Thyroid gland (tissue), 4 donors: ENCODE data around the gene TMEM43. TPM values are rescaled to one million over a fixed set of nuclear protein-coding genes. Genes with fewer than 3 reads are reported as not detected.
"Not testable (repeated sequence)": the region's sequence is repeated elsewhere in the genome, so short reads cannot be mapped to it uniquely, and the experiment has no call there.

Experiments
- DNase-seq, 2 donors: peaks; one replicate each; pipeline ENCODE4 v3.0.0-alpha.2; 2019
- H3K27ac ChIP-seq, 3 donors: fragments of 200-600 bp; sonication (generic); 1 replicate in 2 of 3; 2 replicates in 1 of 3; pipeline ENCODE4 v1.5.1; 2016 to 2019; ENCODE audit warnings: mild to moderate bottlenecking in 1 of 3, moderate library complexity in 1 of 3
- H3K27me3 ChIP-seq: fragments of 200-600 bp; sonication (generic); one replicate; pipeline ENCODE4 v1.5.1; 2019
- H3K36me3 ChIP-seq, 2 donors: fragments of 200-600 bp; sonication (generic); one replicate each; pipeline ENCODE4 v1.5.1; 2016 to 2019
- H3K4me1 ChIP-seq, 2 donors: fragments of 200-600 bp; sonication (generic); one replicate each; pipeline ENCODE4 v1.5.1; 2017 to 2019
- H3K4me3 ChIP-seq, 3 donors: fragments of 200-600 bp; sonication (generic); replicated peaks in 1 of 3; 1 replicate in 2 of 3; 2 replicates in 1 of 3; pipeline ENCODE4 v1.5.1; 2016; ENCODE audit warnings: mild to moderate bottlenecking in 1 of 3
- H3K9me3 ChIP-seq: fragments of 200-600 bp; sonication (generic); one replicate; pipeline ENCODE4 v1.5.1; 2017
- POLR2A ChIP-seq, 2 donors: fragments of 450-650 bp; IDR thresholded peaks; one replicate each; pipeline ENCODE4 v1.6.1; 2017; ENCODE audit warnings: antibody characterized with exemption in 2 of 2, mild to moderate bottlenecking in 2 of 2, moderate library complexity in 1 of 2
- WGBS, 2 donors: methylation state at CpG; one replicate each; pipeline ENCODE4 v1.1.5; 2017; 5-methylcytosine and 5-hydroxymethylcytosine counted together
- intact Hi-C: fragments of 100-400 bp; cut with DNase I; formaldehyde crosslinking; loops from one replicate; pipeline ENCODE4 v1.15.1; 2023
- total RNA-seq, 4 donors: library from RNA; depleted of rRNA; stranded (reverse); fragments of >200 nt; gene quantifications; one replicate each; pipeline ENCODE4 v1.2.3, GENCODE V29; 2016
- TF ChIP-seq, protein P1 (sequence below), 6 experiments: fragments of 200-600 bp in 3 of 6; fragments of 450-650 bp in 3 of 6; sonication (generic) in 3 of 6; IDR thresholded peaks; one replicate each; pipeline ENCODE4 v1.5.1; 2016 to 2019; ENCODE audit warnings: antibody characterized with exemption in 6 of 6, mild to moderate bottlenecking in 2 of 6, inconsistent platforms in 1 of 6, moderate library complexity in 1 of 6

TMEM43 gene
- total RNA-seq, 4 donors from 2014 or later: 69.6 to 109 (median 90.3) TPM

DNA sequence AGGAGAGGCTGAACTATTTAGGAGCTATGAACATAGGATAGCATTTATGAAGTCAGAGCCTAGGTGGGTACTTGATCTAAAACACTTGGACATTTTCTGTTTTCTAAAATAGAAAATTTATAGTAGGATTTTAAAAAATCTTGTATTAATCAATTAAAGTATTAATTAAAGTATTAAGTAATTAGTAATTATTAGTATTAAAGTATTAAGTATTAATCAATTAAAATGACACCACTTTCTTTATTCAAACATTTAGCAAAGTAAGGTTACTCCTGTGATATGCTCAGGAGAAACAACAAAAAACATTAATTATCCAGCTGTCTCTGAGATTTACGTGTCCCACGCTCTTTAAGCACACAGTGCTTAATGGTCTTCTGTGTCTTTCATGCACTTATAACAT lies 32.4 kb upstream of the TMEM43 start:
- WGBS, 2 donors: 92 to 94% methylated on average over 2 of the region's 2 CpGs
- H3K27me3 ChIP-seq: no peaks in the 10 kb centered on the region

DNA sequence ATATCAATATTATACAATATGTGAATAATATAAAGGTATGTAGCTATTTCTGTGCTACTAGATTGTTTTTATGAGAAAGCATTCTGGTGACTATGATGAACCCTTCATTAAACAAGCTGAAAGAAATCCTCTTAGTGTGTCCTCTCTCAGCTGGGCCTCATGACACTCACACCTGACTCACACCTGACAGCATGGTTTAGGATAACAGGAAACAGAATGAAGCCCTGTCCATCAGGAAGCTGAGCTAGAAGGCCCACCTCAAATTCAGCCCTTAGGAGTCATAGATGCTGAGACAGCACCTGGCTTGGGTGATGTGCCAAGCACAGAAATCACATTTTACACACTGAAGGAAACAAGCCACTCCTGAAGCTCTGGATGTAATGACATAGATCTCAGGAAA lies 31.0 kb upstream of the TMEM43 start:
- intact Hi-C loops: no loop called here

More for the DNA sequence above, 32.4 kb upstream of the TMEM43 start:
- Histone ChIP-seq H3K4me3 (no peak overlapping the region), H3K4me1 (no peaks in the 10 kb centered on the region), H3K27ac (no peak overlapping the region), H3K9me3 (no peaks in the 10 kb centered on the region), H3K36me3 (no peaks in the 10 kb centered on the region)
- intact Hi-C loops: no loop called here
- DNase-seq: no peak
- TF ChIP-seq POLR2A (IDR thresholded peaks at IDR 0.05): no peak
- TF ChIP-seq, protein P1, sequence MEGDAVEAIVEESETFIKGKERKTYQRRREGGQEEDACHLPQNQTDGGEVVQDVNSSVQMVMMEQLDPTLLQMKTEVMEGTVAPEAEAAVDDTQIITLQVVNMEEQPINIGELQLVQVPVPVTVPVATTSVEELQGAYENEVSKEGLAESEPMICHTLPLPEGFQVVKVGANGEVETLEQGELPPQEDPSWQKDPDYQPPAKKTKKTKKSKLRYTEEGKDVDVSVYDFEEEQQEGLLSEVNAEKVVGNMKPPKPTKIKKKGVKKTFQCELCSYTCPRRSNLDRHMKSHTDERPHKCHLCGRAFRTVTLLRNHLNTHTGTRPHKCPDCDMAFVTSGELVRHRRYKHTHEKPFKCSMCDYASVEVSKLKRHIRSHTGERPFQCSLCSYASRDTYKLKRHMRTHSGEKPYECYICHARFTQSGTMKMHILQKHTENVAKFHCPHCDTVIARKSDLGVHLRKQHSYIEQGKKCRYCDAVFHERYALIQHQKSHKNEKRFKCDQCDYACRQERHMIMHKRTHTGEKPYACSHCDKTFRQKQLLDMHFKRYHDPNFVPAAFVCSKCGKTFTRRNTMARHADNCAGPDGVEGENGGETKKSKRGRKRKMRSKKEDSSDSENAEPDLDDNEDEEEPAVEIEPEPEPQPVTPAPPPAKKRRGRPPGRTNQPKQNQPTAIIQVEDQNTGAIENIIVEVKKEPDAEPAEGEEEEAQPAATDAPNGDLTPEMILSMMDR (IDR thresholded peaks at IDR 0.05): no peak

DNA sequence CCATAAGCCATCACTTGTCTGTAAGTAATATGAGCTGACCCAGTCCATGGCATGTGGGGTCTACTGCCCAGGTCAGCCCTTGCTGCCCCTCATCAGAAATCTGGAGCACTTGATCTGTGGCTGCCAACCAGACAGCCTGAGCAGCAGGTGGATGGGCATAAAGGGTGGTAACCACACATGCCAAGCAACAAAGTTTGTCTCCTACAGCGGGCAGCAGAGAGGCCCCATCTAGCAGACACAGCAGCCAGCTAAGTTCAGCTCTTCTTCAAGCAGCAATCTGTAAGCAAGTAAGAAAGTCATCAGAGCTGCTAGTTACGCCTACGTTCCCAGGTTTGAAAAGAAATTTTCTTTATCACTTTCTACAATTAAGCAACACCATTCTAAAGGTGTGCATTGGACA lies 28.1 kb upstream of the TMEM43 start:
- no peaks in the 10 kb centered on the region for H3K9me3 ChIP-seq
- H3K36me3 ChIP-seq: no peaks in the 10 kb centered on the region
- no peak for DNase-seq
- H3K4me3 ChIP-seq: no peak overlapping the region
- intact Hi-C loops: no loop called here
- TF ChIP-seq POLR2A (IDR thresholded peaks at IDR 0.05): no peak
- TF ChIP-seq, protein P1 (IDR thresholded peaks at IDR 0.05): no peak
- WGBS, 2 donors: 85 to 93% methylated on average over 3 of the region's 3 CpGs
- H3K27me3 ChIP-seq: no peaks in the 10 kb centered on the region
- no peaks in the 10 kb centered on the region for H3K4me1 ChIP-seq
- H3K27ac ChIP-seq: no peak overlapping the region

More for the DNA sequence above, 31.0 kb upstream of the TMEM43 start:
- H3K27me3 ChIP-seq: no peaks in the 10 kb centered on the region
- H3K36me3 ChIP-seq: no peaks in the 10 kb centered on the region
- H3K4me1 ChIP-seq: no peaks in the 10 kb centered on the region
- H3K4me3 ChIP-seq: no peak overlapping the region
- no peak for DNase-seq
- TF ChIP-seq POLR2A (IDR thresholded peaks at IDR 0.05): no peak
- TF ChIP-seq, protein P1 (IDR thresholded peaks at IDR 0.05): no peak
- no peaks in the 10 kb centered on the region for H3K9me3 ChIP-seq
- H3K27ac ChIP-seq: no peak overlapping the region

DNA sequence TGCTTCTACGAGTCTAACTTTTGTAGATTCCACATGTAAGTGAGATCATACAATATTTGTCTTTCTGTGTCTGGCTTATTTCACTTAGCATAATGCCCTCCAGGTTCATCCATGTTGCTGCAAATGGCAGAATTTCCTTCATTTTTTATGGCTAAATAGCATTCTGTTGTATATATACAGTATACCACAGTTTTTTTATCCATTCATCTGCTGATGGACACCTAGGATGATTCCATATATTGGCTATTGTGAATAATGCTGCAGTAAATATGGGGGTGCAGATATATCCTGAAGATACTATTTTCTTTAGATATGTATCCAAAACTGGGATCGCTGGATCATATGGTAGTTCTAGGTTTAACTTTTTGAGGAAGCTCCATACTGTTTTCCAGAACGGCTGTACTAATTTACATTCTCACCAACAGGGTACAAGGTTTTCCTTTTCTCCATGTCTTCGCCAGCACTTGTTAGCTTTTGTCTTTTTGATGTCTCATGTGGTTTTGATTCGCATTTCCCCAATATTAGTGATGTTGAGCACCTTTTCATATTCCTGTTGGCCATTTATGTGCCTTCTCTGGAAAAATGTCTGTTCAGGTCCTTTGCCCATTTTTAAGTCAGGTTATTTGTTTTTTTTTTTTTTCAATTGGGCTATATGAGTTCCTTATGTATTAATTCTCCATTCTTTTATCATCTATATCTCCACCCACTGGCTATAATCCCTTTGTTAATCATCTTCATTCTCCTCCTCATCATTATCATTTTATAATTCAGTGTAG lies 27.0 kb upstream of the TMEM43 start:
- Histone ChIP-seq H3K36me3 (no peaks in the 10 kb centered on the region), H3K27ac (no peak overlapping the region), H3K4me1 (no peaks in the 10 kb centered on the region), H3K9me3 (no peaks in the 10 kb centered on the region), H3K27me3 (no peaks in the 10 kb centered on the region), H3K4me3 (no peak overlapping the region)
- 94 to 95% methylated on average over 5 of the region's 5 CpGs for WGBS, 2 donors
- no peak for DNase-seq
- no peak for TF ChIP-seq POLR2A (IDR thresholded peaks at IDR 0.05)
- TF ChIP-seq, protein P1 (IDR thresholded peaks at IDR 0.05): no peak
- intact Hi-C loops: no loop called here

DNA sequence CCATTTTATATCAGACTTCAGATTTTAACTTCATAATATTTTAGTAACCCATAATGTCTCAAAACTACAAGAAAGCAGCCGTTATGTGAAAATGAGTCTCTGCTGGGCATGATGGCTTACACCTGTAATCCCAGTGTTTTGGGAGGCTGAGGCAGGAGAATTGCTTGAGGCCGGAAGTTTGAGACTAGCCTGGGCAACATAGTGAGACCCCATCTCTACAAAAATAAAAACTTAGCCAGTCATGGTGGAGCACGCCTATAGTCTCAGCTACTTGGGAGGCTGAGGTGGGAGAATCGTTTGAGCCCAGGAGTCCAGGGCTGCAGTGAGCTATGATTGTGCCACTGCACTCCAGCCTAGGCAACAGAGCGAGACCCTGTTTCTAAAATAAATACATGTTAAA lies 15.0 kb upstream of the TMEM43 start:
- intact Hi-C loops, H3K27me3 ChIP-seq, DNase-seq, H3K4me1 ChIP-seq, H3K27ac ChIP-seq, H3K4me3 ChIP-seq, H3K9me3 ChIP-seq: not testable (repeated sequence)
- peaks cover 10 to 12% of the 10 kb centered on the region in 2 donors for H3K36me3 ChIP-seq
- WGBS, 2 donors: 97% methylated on average over 5 of the region's 5 CpGs
